MCF 10A (cell line): ENCODE results near the gene SPINK4. TPM values are rescaled to one million over a fixed set of nuclear protein-coding genes. Genes with fewer than 3 reads are reported as not detected.

Source experiments
- BruUV-seq: library from RNA; stranded (reverse); fragments of 400-500 nt; replicated peaks from 2 replicates; lab custom pipeline; 2021; lab: Mats Ljungman, UMichigan
- CTCF ChIA-PET: fragments of 300-600 bp; sonication (Branson Sonifier 250); formaldehyde crosslinking; extraction: SDS; loops from one replicate; lab custom pipeline; 2021; ENCODE audit warnings: antibody characterized with exemption, inconsistent platforms; lab: Yijun Ruan, JAX
- POLR2A ChIA-PET: fragments of 300-600, 350-650 bp; sonication (Branson Sonifier 250); formaldehyde crosslinking; extraction: SDS; loops from one replicate; lab custom pipeline; 2020; ENCODE audit warnings: antibody characterized with exemption, inconsistent platforms; lab: Yijun Ruan, JAX
- DNase-seq: peaks from one replicate; pipeline ENCODE4 v3.0.0-alpha.2; 2018; ENCODE audit not compliant: unreplicated experiment
- H3K27ac Mint-ChIP-seq: one replicate; pipeline ENCODE4 v1.8.0; 2022; ENCODE audit warnings: mild to moderate bottlenecking, low read depth, mixed read lengths; ENCODE audit not compliant: unreplicated experiment
- H3K27me3 Mint-ChIP-seq: one replicate; pipeline ENCODE4 v1.8.0; 2022; ENCODE audit warnings: mixed read lengths; ENCODE audit not compliant: insufficient read depth, unreplicated experiment
- H3K36me3 Mint-ChIP-seq: one replicate; pipeline ENCODE4 v1.8.0; 2022; ENCODE audit warnings: mild to moderate bottlenecking, moderate library complexity, mixed read lengths; ENCODE audit not compliant: insufficient read depth, unreplicated experiment
- H3K4me1 Mint-ChIP-seq: one replicate; pipeline ENCODE4 v1.8.0; 2022; ENCODE audit warnings: mixed read lengths; ENCODE audit not compliant: insufficient read depth, unreplicated experiment
- H3K4me3 Mint-ChIP-seq: one replicate; pipeline ENCODE4 v1.8.0; 2022; ENCODE audit warnings: mild to moderate bottlenecking, moderate library complexity, mixed read lengths; ENCODE audit not compliant: unreplicated experiment
- H3K9me3 Mint-ChIP-seq: one replicate; pipeline ENCODE4 v1.8.0; 2022; ENCODE audit warnings: mixed read lengths; ENCODE audit not compliant: unreplicated experiment
- intact Hi-C: fragments of 100-400 bp; cut with micrococcal nuclease; formaldehyde crosslinking; loops from 2 replicates; pipeline ENCODE4 v1.14.1; 2022
- total RNA-seq: library from RNA; stranded (reverse); gene quantifications from 2 replicates; pipeline ENCODE4 v1.2.3, GENCODE V29; 2022
- TF ChIP-seq, protein P1 (sequence below): fragments of 200-600 bp; IDR thresholded peaks from one replicate; pipeline ENCODE4 v1.8.0; 2022; ENCODE audit warnings: antibody characterized with exemption, mild to moderate bottlenecking; ENCODE audit not compliant: unreplicated experiment

The SPINK4 gene
- total RNA-seq, 1 experiment from 2014 or later: not detected

DNA sequence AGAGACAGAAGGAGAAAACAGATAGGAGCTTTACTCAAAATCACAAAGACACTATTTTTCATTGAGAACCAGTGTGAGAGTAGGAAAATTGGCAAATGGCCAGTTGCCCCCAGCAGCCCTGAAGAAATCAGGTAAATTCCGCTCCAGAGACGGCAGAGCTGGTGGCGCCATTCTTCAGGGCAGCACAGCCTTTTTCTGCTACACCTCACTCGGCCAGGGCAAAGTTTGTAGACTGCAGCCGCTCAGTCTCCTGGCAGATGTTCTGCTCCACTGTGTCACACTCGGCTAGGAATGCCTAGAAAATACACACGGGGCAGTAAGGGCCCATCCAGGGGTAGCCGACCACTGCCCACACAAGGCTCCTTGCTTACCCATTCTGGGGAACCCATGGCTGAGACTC lies 15.0 kb downstream of the SPINK4 start:
- ChIA-PET POLR2A (interaction anchor here (1.1 to 13.7 kb wide), 3 partner anchors 9 to 35 kb away, joined by 5 to 259 read pairs (median 94); partner anchors contain the start of genes BAG1, CHMP5, NFX1 and SPINK4), CTCF (interaction anchor here (0.5 to 0.6 kb wide), 2 partner anchors 8 to 215 kb away, joined by 3 read pairs; no protein-coding TSS in a partner anchor)
- intact Hi-C loops: no loop called here
- Mint-ChIP-seq H3K36me3 (peaks cover 96% of the 10 kb centered on the region), H3K27ac (no peak overlapping the region), H3K4me1 (peaks cover 35% of the 10 kb centered on the region), H3K27me3 (no peaks in the 10 kb centered on the region), H3K4me3 (no peak overlapping the region), H3K9me3 (no peaks in the 10 kb centered on the region)
- no TSS peak for BruUV-seq
- no peak for DNase-seq
- TF ChIP-seq, protein P1, sequence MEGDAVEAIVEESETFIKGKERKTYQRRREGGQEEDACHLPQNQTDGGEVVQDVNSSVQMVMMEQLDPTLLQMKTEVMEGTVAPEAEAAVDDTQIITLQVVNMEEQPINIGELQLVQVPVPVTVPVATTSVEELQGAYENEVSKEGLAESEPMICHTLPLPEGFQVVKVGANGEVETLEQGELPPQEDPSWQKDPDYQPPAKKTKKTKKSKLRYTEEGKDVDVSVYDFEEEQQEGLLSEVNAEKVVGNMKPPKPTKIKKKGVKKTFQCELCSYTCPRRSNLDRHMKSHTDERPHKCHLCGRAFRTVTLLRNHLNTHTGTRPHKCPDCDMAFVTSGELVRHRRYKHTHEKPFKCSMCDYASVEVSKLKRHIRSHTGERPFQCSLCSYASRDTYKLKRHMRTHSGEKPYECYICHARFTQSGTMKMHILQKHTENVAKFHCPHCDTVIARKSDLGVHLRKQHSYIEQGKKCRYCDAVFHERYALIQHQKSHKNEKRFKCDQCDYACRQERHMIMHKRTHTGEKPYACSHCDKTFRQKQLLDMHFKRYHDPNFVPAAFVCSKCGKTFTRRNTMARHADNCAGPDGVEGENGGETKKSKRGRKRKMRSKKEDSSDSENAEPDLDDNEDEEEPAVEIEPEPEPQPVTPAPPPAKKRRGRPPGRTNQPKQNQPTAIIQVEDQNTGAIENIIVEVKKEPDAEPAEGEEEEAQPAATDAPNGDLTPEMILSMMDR: no peak

DNA sequence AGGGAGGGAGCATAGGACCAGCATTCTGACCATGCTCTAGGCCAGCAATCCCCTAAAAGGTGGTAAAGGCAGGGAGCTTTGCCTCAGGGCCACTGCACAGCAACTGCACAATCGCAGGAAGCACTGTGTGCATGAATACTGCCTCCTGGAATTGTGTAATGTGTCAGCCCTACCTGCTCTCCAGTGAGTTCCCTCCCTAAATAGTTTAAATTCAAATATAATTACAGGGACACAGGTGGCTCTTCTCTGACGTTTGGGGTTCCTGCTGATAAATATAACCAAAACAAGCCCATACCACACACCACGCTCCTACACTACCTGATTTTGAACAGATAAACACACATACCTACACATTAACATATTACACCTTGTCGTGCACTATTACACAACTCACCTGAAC lies 15.5 kb downstream of the SPINK4 start:
- intact Hi-C loops: no loop called here
- BruUV-seq: no TSS peak
- Mint-ChIP-seq H3K4me1 (peaks cover 35% of the 10 kb centered on the region), H3K27me3 (no peaks in the 10 kb centered on the region), H3K4me3 (no peak overlapping the region), H3K36me3 (peaks cover 96% of the 10 kb centered on the region), H3K9me3 (no peaks in the 10 kb centered on the region), H3K27ac (peak overlapping the region; percentile 39)
- TF ChIP-seq, protein P1: no peak
- ChIA-PET CTCF (interaction anchor here (0.5 to 0.6 kb wide), 3 partner anchors 32 to 942 kb away, joined by 3 to 4 read pairs (median 3); no protein-coding TSS in a partner anchor), POLR2A (interaction anchor here (7.0 to 13.7 kb wide), 2 partner anchors 8 to 19 kb away, joined by 94 to 259 read pairs; partner anchors contain the start of genes BAG1, CHMP5 and SPINK4)
- DNase-seq: no peak

DNA sequence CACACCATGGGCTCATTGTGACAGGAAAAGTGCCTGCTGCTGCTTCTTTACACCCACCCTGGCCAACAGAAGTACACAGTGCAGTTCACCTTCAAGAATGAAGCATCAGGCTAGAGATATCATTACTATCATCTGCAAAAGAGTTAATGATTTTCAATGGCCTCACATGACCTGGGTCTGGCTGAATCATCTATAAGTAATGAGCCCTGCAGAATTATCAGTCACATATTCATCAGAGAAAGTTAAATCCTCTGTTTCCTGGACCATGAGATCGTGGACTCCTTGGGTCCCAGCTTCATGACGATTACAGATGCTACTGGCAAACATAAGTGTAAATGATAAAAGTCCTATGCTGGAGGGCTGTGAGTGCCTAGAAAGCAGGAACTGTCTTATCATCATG lies 16.3 kb downstream of the SPINK4 start:
- H3K4me3 Mint-ChIP-seq: no peak overlapping the region
- H3K9me3 Mint-ChIP-seq: no peaks in the 10 kb centered on the region
- H3K36me3 Mint-ChIP-seq: peaks cover 96% of the 10 kb centered on the region
- DNase-seq: no peak
- peaks cover 29% of the 10 kb centered on the region for H3K4me1 Mint-ChIP-seq
- ChIA-PET POLR2A (interaction anchor here (7.0 to 13.7 kb wide), 2 partner anchors 8 to 20 kb away, joined by 94 to 259 read pairs; partner anchors contain the start of genes BAG1, CHMP5 and SPINK4), CTCF (interaction anchor here (0.5 kb wide), 1 partner anchor 18 kb away, joined by 3 read pairs; no protein-coding TSS in a partner anchor)
- TF ChIP-seq, protein P1: no peak
- no peak overlapping the region for H3K27ac Mint-ChIP-seq
- H3K27me3 Mint-ChIP-seq: no peaks in the 10 kb centered on the region
- intact Hi-C loops: no loop called here
- no TSS peak for BruUV-seq

DNA sequence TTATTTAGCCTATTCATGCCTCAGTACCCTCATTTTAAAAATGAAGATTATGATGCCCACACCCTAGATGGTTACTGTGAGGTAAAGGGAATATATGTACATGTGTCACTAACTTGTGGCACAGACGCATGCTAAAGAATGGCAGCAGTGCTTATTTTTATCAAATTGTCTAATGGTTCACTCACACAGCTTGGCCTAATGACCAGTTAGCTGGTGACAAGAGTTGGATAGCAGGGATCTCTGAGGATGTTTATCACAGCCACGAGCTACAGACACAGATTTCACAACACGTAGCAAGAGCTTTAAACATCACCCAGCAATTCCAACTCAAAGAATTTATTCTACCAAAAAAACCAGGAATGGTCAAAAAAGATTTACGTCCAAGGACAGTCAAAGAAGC lies 17.3 kb downstream of the SPINK4 start:
- H3K9me3 Mint-ChIP-seq: no peaks in the 10 kb centered on the region
- TF ChIP-seq, protein P1: no peak
- DNase-seq: no peak
- ChIA-PET CTCF (interaction anchor here (0.7 to 1.1 kb wide), 2 partner anchors 10 to 22 kb away, joined by 3 read pairs; no protein-coding TSS in a partner anchor), POLR2A (interaction anchor here (13.7 kb wide), 1 partner anchor 21 kb away, joined by 259 read pairs; the partner anchor contains the start of gene SPINK4)
- H3K4me3 Mint-ChIP-seq: no peak overlapping the region
- H3K4me1 Mint-ChIP-seq: peaks cover 27% of the 10 kb centered on the region
- no peak overlapping the region for H3K27ac Mint-ChIP-seq
- intact Hi-C loops: no loop called here
- H3K36me3 Mint-ChIP-seq: peaks cover 97% of the 10 kb centered on the region
- no TSS peak for BruUV-seq
- H3K27me3 Mint-ChIP-seq: no peaks in the 10 kb centered on the region
